ENCODE results near the gene DLGAP1. TPM values are rescaled to one million over a fixed set of nuclear protein-coding genes. Genes with fewer than 3 reads are reported as not detected.

The DLGAP1 gene
- total and polyA plus RNA-seq, 7 experiments from 2014 or later = 0.32 to 1.0 TPM; not detected in 5

DNA sequence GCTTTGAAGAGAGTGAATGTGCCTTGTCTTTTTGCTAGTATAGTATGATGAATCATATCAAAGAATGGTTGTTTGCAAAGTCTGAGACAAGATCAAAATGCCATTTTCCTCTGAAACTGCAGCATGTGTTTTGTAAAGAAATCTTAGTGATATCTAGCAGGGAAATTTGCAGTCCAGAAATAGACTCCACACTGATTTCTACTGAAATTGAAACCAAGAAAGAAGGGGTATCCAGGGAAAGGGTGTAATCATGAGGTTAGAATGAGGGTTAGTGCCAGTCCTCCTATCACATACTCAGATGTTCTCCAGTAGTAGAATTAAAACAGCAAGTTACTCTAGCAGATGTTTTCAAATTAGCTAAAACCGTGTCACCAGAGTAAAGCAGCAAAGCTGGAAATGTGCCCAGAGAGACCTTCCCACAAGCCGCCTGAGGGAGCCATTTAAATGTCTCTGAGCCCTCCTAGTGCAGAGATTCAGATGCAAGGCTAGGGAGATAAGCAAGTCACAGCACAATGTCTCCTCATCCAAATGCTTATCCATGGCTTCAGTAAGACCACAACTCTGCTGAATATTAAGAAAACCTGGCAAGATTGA lies 4.9 kb downstream of the DLGAP1 start:
- ChIA-PET CTCF (no interaction called here), POLR2A (no interaction called here)
- Histone ChIP-seq H3K27ac (ENCODE audit: low read depth, low read length) (no peak overlapping the region), H3K9me3 (ENCODE audit: control insufficient read depth in 2 of 3, low read length in 3 of 3) (peaks cover 0 to 9% (median 0%) of the 10 kb centered on the region in 3 experiments), H3K36me3 (ENCODE audit: control insufficient read depth in 2 of 3, insufficient read depth in 3 of 3, low read length in 3 of 3) (no peaks in the 10 kb centered on the region), H3K27me3 (ENCODE audit: control insufficient read depth in 2 of 2, insufficient read depth in 2 of 2, low read length in 2 of 2) (peaks cover 0 to 2% of the 10 kb centered on the region in 2 donors), H3K4me1 (ENCODE audit: control insufficient read depth in 2 of 2, insufficient read depth in 2 of 2, low read length in 2 of 2) (no peaks in the 10 kb centered on the region), H3K4me3 (ENCODE audit: low read length) (no peak overlapping the region)
- Mint-ChIP-seq H3K27ac (no peak overlapping the region), H3K9me3 (peaks cover 0 to 21% (median 3%) of the 10 kb centered on the region in 11 donors), H3K36me3 (peaks cover 0 to 5% (median 0%) of the 10 kb centered on the region in 5 donors), H3K4me3 (no peak overlapping the region), H3K4me1 (peaks cover 0 to 5% (median 0%) of the 10 kb centered on the region in 7 donors), H3K27me3 (peaks cover 16 to 26% (median 24%) of the 10 kb centered on the region in 5 donors)
- ATAC-seq = no peak
- no peak for DNase-seq
- intact Hi-C loops (cut with micrococcal nuclease) = no loop called here

DNA sequence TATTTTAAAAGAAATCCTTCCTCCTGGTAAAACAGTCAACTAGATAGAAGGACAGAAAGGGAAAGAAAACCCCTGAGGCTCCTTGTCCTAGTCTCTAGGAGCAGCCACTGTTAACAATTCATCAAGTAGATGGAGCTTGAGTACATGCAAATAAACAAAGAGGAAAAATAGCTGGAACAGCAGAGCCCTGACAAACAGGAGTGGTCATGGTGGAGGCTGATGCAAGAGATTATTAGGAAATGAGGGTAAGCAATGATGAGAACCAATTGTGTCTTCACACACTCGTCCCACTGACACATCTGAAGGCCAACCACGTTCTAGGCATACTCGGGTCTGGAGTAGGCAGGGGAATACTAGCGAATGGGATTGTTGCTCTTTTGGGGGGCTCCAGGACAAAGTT lies 9.2 kb downstream of the DLGAP1 start:
- intact Hi-C loops (cut with micrococcal nuclease) = loop anchor here in 1 of 2 donors (10.0 kb wide), 1 partner anchor 61 kb away; no protein-coding TSS in a partner anchor
- peaks cover 0 to 25% (median 4%) of the 10 kb centered on the region in 11 donors for H3K9me3 Mint-ChIP-seq
- POLR2A ChIA-PET = no interaction called here
- ATAC-seq = no peak
- no peak overlapping the region for H3K27ac Mint-ChIP-seq
- Histone ChIP-seq H3K9me3 (ENCODE audit: control insufficient read depth in 2 of 3, low read length in 3 of 3) (peaks cover 0 to 9% (median 0%) of the 10 kb centered on the region in 3 experiments), H3K4me1 (ENCODE audit: control insufficient read depth in 2 of 2, insufficient read depth in 2 of 2, low read length in 2 of 2) (no peaks in the 10 kb centered on the region), H3K36me3 (ENCODE audit: control insufficient read depth in 2 of 3, insufficient read depth in 3 of 3, low read length in 3 of 3) (no peaks in the 10 kb centered on the region), H3K27ac (ENCODE audit: low read depth, low read length) (no peak overlapping the region), H3K4me3 (ENCODE audit: low read length) (no peak overlapping the region), H3K27me3 (ENCODE audit: control insufficient read depth in 2 of 2, insufficient read depth in 2 of 2, low read length in 2 of 2) (no peaks in the 10 kb centered on the region)
- H3K4me1 Mint-ChIP-seq = no peaks in the 10 kb centered on the region
- no peaks in the 10 kb centered on the region for H3K36me3 Mint-ChIP-seq
- CTCF ChIA-PET = no interaction called here
- no peak for DNase-seq
- peaks cover 0 to 10% (median 0%) of the 10 kb centered on the region in 5 donors for H3K27me3 Mint-ChIP-seq
- H3K4me3 Mint-ChIP-seq = no peak overlapping the region

DNA sequence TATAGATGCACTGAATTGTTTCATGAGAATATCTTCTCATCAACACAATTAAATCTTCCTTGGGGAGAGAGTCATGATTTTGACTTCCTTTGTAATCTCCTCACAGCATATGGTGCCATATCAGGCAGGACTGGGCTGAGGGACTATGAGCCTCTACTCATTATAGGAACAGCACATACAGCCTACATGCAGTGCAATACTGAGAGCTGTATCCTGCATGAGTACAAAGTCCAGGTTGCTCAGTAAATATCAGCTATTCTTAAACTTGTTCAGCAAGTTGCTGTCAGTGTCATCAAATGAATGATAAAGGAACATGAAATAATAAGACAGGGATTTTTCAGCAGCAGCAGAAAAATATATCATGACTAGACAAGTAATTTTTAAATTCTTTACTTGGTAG lies 10.8 kb downstream of the DLGAP1 start:
- DNase-seq (no peak), ATAC-seq (no peak)
- Histone ChIP-seq H3K36me3 (ENCODE audit: control insufficient read depth in 2 of 3, insufficient read depth in 3 of 3, low read length in 3 of 3) (no peaks in the 10 kb centered on the region), H3K9me3 (ENCODE audit: control insufficient read depth in 2 of 3, low read length in 3 of 3) (peaks cover 0 to under 1% (median 0%) of the 10 kb centered on the region in 3 experiments), H3K4me3 (ENCODE audit: low read length) (no peak overlapping the region), H3K27ac (ENCODE audit: low read depth, low read length) (no peak overlapping the region), H3K27me3 (ENCODE audit: control insufficient read depth in 2 of 2, insufficient read depth in 2 of 2, low read length in 2 of 2) (no peaks in the 10 kb centered on the region), H3K4me1 (ENCODE audit: control insufficient read depth in 2 of 2, insufficient read depth in 2 of 2, low read length in 2 of 2) (no peaks in the 10 kb centered on the region)
- intact Hi-C loops (cut with micrococcal nuclease) = loop anchor here in 1 of 2 donors (10.0 kb wide), 1 partner anchor 60 kb away; no protein-coding TSS in a partner anchor
- Mint-ChIP-seq H3K27me3 (peaks cover 0 to 8% (median 0%) of the 10 kb centered on the region in 5 donors), H3K9me3 (peaks cover 0 to 25% (median 3%) of the 10 kb centered on the region in 11 donors), H3K4me1 (no peaks in the 10 kb centered on the region), H3K4me3 (no peak overlapping the region), H3K27ac (no peak overlapping the region), H3K36me3 (no peaks in the 10 kb centered on the region)
- ChIA-PET POLR2A (no interaction called here), CTCF (no interaction called here)

DNA sequence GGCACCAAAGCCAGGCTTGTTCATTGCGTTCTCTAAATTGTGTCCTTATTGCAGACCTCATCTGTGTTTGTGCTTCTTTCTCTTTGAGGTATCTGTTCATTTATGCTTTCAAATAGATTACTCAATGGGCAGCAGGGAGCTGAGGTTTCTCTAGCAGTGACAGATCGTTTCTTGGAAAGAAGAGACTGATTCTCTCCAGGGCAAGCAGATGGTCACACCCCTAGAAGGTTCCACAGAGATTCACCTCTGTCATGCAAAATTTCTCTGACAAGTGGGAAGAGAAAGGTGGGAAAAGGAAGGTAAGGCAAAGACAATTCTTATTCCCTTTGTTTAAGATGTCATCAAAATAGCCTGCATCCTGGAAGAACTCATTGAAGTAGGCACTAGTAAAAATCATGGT lies 14.0 kb downstream of the DLGAP1 start:
- peaks cover 0 to 8% (median 3%) of the 10 kb centered on the region in 11 donors for H3K9me3 Mint-ChIP-seq
- POLR2A ChIA-PET = no interaction called here

DNA sequence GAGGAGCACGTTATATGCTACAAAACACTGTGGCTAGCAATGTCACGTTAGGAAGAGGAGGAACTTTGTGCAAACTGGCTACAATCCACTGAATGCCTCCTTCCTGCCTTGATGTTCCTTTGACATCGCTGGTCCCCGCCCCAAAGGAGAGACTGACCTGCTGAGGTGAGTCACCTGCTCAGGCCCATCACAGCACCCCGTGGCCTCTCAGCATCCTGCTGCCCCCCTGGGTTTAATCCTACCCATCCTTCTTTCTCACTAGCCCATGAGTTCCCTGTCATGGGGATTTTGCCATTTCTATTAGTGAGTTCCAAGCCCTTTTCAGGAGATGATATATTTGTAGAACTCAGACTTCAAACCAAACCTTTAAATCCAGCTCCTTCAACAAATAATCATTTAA lies 16.2 kb downstream of the DLGAP1 start:
- Histone ChIP-seq H3K27ac (ENCODE audit: low read depth, low read length) (no peak overlapping the region), H3K9me3 (ENCODE audit: control insufficient read depth in 2 of 3, low read length in 3 of 3) (no peaks in the 10 kb centered on the region), H3K36me3 (ENCODE audit: control insufficient read depth in 2 of 3, insufficient read depth in 3 of 3, low read length in 3 of 3) (no peaks in the 10 kb centered on the region), H3K4me1 (ENCODE audit: control insufficient read depth in 2 of 2, insufficient read depth in 2 of 2, low read length in 2 of 2) (no peaks in the 10 kb centered on the region), H3K4me3 (ENCODE audit: low read length) (no peak overlapping the region), H3K27me3 (ENCODE audit: control insufficient read depth in 2 of 2, insufficient read depth in 2 of 2, low read length in 2 of 2) (no peaks in the 10 kb centered on the region)
- no peaks in the 10 kb centered on the region for H3K36me3 Mint-ChIP-seq
- intact Hi-C loops (cut with micrococcal nuclease) = no loop called here
- no peak overlapping the region for H3K4me3 Mint-ChIP-seq
- ATAC-seq (no peak), DNase-seq (no peak)
- CTCF ChIA-PET = no interaction called here
- H3K9me3 Mint-ChIP-seq = peaks cover 0 to 7% (median 3%) of the 10 kb centered on the region in 11 donors
- no peaks in the 10 kb centered on the region for H3K4me1 Mint-ChIP-seq
- no peak overlapping the region for H3K27ac Mint-ChIP-seq
- POLR2A ChIA-PET = no interaction called here
- peaks cover 0 to 3% (median 0%) of the 10 kb centered on the region in 5 donors for H3K27me3 Mint-ChIP-seq

More for the DNA sequence above, 14.0 kb downstream of the DLGAP1 start:
- H3K27me3 Mint-ChIP-seq = peaks cover 0 to 3% (median 0%) of the 10 kb centered on the region in 5 donors
- Histone ChIP-seq H3K9me3 (ENCODE audit: control insufficient read depth in 2 of 3, low read length in 3 of 3) (no peaks in the 10 kb centered on the region), H3K4me3 (ENCODE audit: low read length) (no peak overlapping the region), H3K4me1 (ENCODE audit: control insufficient read depth in 2 of 2, insufficient read depth in 2 of 2, low read length in 2 of 2) (no peaks in the 10 kb centered on the region), H3K27me3 (ENCODE audit: control insufficient read depth in 2 of 2, insufficient read depth in 2 of 2, low read length in 2 of 2) (no peaks in the 10 kb centered on the region), H3K36me3 (ENCODE audit: control insufficient read depth in 2 of 3, insufficient read depth in 3 of 3, low read length in 3 of 3) (no peaks in the 10 kb centered on the region), H3K27ac (ENCODE audit: low read depth, low read length) (no peak overlapping the region)
- H3K4me1 Mint-ChIP-seq = no peaks in the 10 kb centered on the region
- intact Hi-C loops (cut with micrococcal nuclease) = loop anchor here in 1 of 2 donors (10.0 kb wide), 1 partner anchor 56 kb away; no protein-coding TSS in a partner anchor
- DNase-seq = no peak
- H3K27ac Mint-ChIP-seq = no peak overlapping the region
- no peak for ATAC-seq
- no peak overlapping the region for H3K4me3 Mint-ChIP-seq
- H3K36me3 Mint-ChIP-seq = no peaks in the 10 kb centered on the region
- CTCF ChIA-PET = no interaction called here

DNA sequence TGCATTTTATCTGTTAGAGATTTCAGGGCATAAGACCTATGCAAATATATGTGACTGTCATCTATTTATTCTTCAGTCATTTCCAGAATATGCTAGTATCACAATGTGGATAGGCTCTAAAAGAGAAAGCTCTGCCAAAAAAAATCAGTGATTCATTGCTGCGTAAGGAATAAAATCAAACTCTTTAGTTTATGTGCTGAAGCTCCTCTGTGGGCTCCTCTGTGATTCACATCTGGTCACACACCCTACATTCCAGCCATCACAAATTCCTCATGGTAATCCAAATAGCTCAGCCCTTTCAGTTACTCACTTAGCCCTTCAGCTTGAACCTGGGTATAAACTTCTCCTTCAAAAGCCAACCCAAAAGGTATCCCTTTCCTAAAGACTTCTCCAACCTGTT lies 21.4 kb downstream of the DLGAP1 start:
- Mint-ChIP-seq H3K9me3 (peaks cover 0 to 7% (median 0%) of the 10 kb centered on the region in 11 donors), H3K27me3 (no peaks in the 10 kb centered on the region), H3K27ac (no peak overlapping the region), H3K4me3 (no peak overlapping the region), H3K36me3 (no peaks in the 10 kb centered on the region), H3K4me1 (no peaks in the 10 kb centered on the region)
- Histone ChIP-seq H3K27ac (ENCODE audit: low read depth, low read length) (no peak overlapping the region), H3K9me3 (ENCODE audit: control insufficient read depth in 2 of 3, low read length in 3 of 3) (no peaks in the 10 kb centered on the region), H3K27me3 (ENCODE audit: control insufficient read depth in 2 of 2, insufficient read depth in 2 of 2, low read length in 2 of 2) (no peaks in the 10 kb centered on the region), H3K36me3 (ENCODE audit: control insufficient read depth in 2 of 3, insufficient read depth in 3 of 3, low read length in 3 of 3) (no peaks in the 10 kb centered on the region), H3K4me3 (ENCODE audit: low read length) (no peak overlapping the region), H3K4me1 (ENCODE audit: control insufficient read depth in 2 of 2, insufficient read depth in 2 of 2, low read length in 2 of 2) (no peaks in the 10 kb centered on the region)
- DNase-seq = no peak
- CTCF ChIA-PET = no interaction called here
- intact Hi-C loops (cut with micrococcal nuclease) = no loop called here
- POLR2A ChIA-PET = no interaction called here
- no peak for ATAC-seq

DNA sequence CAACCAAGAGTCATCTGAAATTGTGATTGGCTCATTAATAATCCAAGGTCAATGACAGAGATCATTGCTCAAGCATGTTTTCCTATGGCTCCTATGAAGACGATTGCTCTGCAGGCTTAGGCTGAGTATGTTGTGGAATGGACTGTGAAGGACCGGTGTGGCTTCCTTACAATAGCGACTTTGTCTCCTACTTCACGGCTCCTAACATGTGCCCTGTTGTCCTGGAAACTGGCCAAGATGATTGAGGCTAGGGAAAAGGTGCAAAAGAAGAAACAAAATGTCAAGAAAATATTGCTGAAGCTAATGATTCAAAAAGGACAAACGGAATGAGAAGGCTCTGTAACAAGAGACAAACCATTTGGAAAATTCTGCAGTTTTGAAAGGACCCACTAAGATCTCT lies 24.3 kb downstream of the DLGAP1 start:
- peaks cover 0 to 9% (median 4%) of the 10 kb centered on the region in 11 donors for H3K9me3 Mint-ChIP-seq
- Histone ChIP-seq H3K27me3 (ENCODE audit: control insufficient read depth in 2 of 2, insufficient read depth in 2 of 2, low read length in 2 of 2) (no peaks in the 10 kb centered on the region), H3K27ac (ENCODE audit: low read depth, low read length) (no peak overlapping the region), H3K9me3 (ENCODE audit: control insufficient read depth in 2 of 3, low read length in 3 of 3) (no peaks in the 10 kb centered on the region), H3K36me3 (ENCODE audit: control insufficient read depth in 2 of 3, insufficient read depth in 3 of 3, low read length in 3 of 3) (no peaks in the 10 kb centered on the region), H3K4me1 (ENCODE audit: control insufficient read depth in 2 of 2, insufficient read depth in 2 of 2, low read length in 2 of 2) (no peaks in the 10 kb centered on the region), H3K4me3 (ENCODE audit: low read length) (no peak overlapping the region)
- intact Hi-C loops (cut with micrococcal nuclease) = no loop called here
- no peak for ATAC-seq
- ChIA-PET POLR2A (no interaction called here), CTCF (no interaction called here)
- H3K4me1 Mint-ChIP-seq = no peaks in the 10 kb centered on the region
- no peak overlapping the region for H3K27ac Mint-ChIP-seq
- DNase-seq = no peak
- no peak overlapping the region for H3K4me3 Mint-ChIP-seq
- no peaks in the 10 kb centered on the region for H3K27me3 Mint-ChIP-seq
- no peaks in the 10 kb centered on the region for H3K36me3 Mint-ChIP-seq

Measured in naive thymus-derived CD4-positive, alpha-beta T cell (primary cell).